Right atrium auricular region (tissue), 2 donors: ENCODE data around the gene ADAMTS4. TPM values are rescaled to one million over a fixed set of nuclear protein-coding genes. Genes with fewer than 3 reads are reported as not detected.

Experiments used
- DNase-seq: peaks from one replicate; pipeline ENCODE4 v3.0.0-alpha.2; 2019; ENCODE audit warnings: low spot score
- H3K27ac ChIP-seq, 2 donors: fragments of 200-600 bp; sonication (generic); 1 replicate in 1 of 2; 2 replicates in 1 of 2; pipeline ENCODE4 v1.5.1; 2016 to 2019
- H3K27me3 ChIP-seq, 2 donors: fragments of 200-600 bp; sonication (generic); one replicate each; pipeline versions ENCODE4 v1.5.1 to v1.6.0; 2017 to 2019
- H3K36me3 ChIP-seq: fragments of 200-600 bp; sonication (generic); one replicate; pipeline ENCODE4 v1.5.1; 2016
- H3K4me1 ChIP-seq, 2 donors: fragments of 200-600 bp; sonication (generic); one replicate each; pipeline versions ENCODE4 v1.5.1 to v1.6.0; 2017 to 2019
- H3K4me3 ChIP-seq, 2 donors: fragments of 200-600 bp; sonication (generic); 1 replicate in 1 of 2; 2 replicates in 1 of 2; pipeline ENCODE4 v1.5.1; 2017 to 2019; ENCODE audit warnings: mild to moderate bottlenecking in 1 of 2, moderate library complexity in 1 of 2
- H3K9me3 ChIP-seq, 2 donors: fragments of 200-600 bp; sonication (generic); one replicate each; pipeline ENCODE4 v1.5.1; 2019
- total RNA-seq, 2 donors: library from RNA; depleted of rRNA; stranded (reverse); fragments of >200 nt; gene quantifications; one replicate each; pipeline ENCODE4 v1.1.0, GENCODE V29; 2016
- TF ChIP-seq, protein P1 (sequence below), 2 donors: fragments of 200-600 bp; sonication (generic); IDR thresholded peaks; one replicate each; pipeline ENCODE4 v1.5.1; 2019; ENCODE audit warnings: antibody characterized with exemption in 2 of 2

Gene ADAMTS4
- total RNA-seq, 2 donors from 2014 or later: 12.6 to 19.5 TPM

- Histone ChIP-seq H3K9me3 (no peaks in the 10 kb centered on the region), H3K4me3 (no peak overlapping the region)
- DNase-seq: no peak
Observed at GRCh38 chr1:161199506-161200139, 769 bp upstream of the ADAMTS4 start.

GRCh38 chr1:161198194-161198896 is 509 bp downstream of the ADAMTS4 start:
- H3K9me3 ChIP-seq: no peaks in the 10 kb centered on the region
- H3K4me1 ChIP-seq: peaks cover 0 to 79% of the 10 kb centered on the region in 2 donors
- H3K27ac ChIP-seq: peak overlapping the region; percentile 93 to 99
- H3K4me3 ChIP-seq: peak overlapping the region; percentile 48 to 55
- H3K36me3 ChIP-seq: peaks cover 29% of the 10 kb centered on the region
- TF ChIP-seq, protein P1, sequence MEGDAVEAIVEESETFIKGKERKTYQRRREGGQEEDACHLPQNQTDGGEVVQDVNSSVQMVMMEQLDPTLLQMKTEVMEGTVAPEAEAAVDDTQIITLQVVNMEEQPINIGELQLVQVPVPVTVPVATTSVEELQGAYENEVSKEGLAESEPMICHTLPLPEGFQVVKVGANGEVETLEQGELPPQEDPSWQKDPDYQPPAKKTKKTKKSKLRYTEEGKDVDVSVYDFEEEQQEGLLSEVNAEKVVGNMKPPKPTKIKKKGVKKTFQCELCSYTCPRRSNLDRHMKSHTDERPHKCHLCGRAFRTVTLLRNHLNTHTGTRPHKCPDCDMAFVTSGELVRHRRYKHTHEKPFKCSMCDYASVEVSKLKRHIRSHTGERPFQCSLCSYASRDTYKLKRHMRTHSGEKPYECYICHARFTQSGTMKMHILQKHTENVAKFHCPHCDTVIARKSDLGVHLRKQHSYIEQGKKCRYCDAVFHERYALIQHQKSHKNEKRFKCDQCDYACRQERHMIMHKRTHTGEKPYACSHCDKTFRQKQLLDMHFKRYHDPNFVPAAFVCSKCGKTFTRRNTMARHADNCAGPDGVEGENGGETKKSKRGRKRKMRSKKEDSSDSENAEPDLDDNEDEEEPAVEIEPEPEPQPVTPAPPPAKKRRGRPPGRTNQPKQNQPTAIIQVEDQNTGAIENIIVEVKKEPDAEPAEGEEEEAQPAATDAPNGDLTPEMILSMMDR (IDR thresholded peaks at IDR 0.05): no peak
- H3K27me3 ChIP-seq: no peaks in the 10 kb centered on the region
- DNase-seq: no peak

More at GRCh38 chr1:161199506-161200139, 769 bp upstream of the ADAMTS4 start:
- Histone ChIP-seq H3K27ac (peak overlapping the region; percentile 93 to 99), H3K36me3 (peaks cover 19% of the 10 kb centered on the region), H3K4me1 (peaks cover 0 to 84% of the 10 kb centered on the region in 2 donors), H3K27me3 (no peaks in the 10 kb centered on the region)
- TF ChIP-seq, protein P1 (IDR thresholded peaks at IDR 0.05): no peak

DNA sequence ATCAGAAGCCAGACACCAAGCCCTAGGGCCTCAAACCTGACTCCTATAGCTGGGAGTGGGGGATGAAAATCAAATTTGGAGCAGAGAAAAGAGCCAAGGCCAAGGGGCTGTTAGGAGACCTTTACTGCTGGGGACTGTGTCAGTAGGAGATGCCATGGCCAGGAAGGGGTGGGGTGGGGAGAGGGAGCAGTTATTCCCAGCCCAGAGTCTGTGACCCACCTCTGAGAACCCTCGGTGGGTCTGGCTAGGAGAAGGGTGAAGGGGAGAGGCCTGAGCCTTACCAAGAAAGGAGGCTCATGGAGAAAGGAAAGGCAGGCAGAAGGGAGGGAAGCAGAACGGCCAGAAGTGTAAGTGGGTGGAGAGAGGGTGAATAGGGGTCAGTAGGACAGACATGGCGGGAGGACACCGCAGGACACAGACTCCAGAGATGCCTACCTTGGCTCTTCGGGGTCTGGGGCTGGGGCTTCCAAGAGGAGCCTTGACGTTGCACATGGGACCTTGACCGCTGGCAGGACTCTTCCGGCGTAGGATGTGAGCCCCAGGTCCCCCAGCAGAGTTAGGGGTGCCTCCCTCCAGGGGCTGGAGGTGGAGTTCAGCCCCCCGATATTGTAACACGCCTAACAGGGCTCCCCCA is 1.2 kb downstream of the ADAMTS4 start:
- Histone ChIP-seq H3K4me1 (peaks cover 0 to 79% of the 10 kb centered on the region in 2 donors), H3K27me3 (no peaks in the 10 kb centered on the region), H3K27ac (peak overlapping the region; percentile 93 to 99), H3K9me3 (no peaks in the 10 kb centered on the region), H3K4me3 (peak overlapping the region; percentile 48 to 55), H3K36me3 (peaks cover 30% of the 10 kb centered on the region)
- TF ChIP-seq, protein P1 (IDR thresholded peaks at IDR 0.05): no peak
- DNase-seq: no peak

GRCh38 chr1:161196521-161197451 is 2.1 kb downstream of the ADAMTS4 start:
- peak overlapping the region; percentile 93 to 99 for H3K27ac ChIP-seq
- peaks cover 33% of the 10 kb centered on the region for H3K36me3 ChIP-seq
- no peak for DNase-seq
- H3K4me3 ChIP-seq: peak overlapping the region; percentile 48 to 55
- no peaks in the 10 kb centered on the region for H3K27me3 ChIP-seq
- H3K9me3 ChIP-seq: no peaks in the 10 kb centered on the region
- H3K4me1 ChIP-seq: peaks cover 0 to 84% of the 10 kb centered on the region in 2 donors
- TF ChIP-seq, protein P1 (IDR thresholded peaks at IDR 0.05): no peak

DNA sequence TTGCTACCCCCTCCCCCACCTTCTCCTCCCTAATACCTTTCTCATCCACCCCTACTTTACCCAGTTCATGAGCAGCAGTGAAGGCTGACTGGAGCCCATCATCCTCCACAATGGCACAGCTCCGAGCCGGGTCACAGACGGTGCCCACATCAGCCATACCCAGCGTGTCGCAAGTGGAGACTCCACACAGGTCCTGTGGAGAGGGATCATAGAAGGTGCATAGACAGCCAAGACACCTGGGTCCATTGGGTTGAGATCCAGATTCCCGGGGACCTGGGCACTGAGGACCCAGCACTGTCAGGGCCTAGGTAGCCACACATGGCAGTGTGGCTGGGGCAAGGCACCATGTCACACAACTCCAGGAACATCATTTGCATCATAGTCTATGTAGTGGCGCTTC is 2.7 kb downstream of the ADAMTS4 start:
- no peaks in the 10 kb centered on the region for H3K27me3 ChIP-seq
- H3K4me1 ChIP-seq: peaks cover 0 to 78% of the 10 kb centered on the region in 2 donors
- H3K4me3 ChIP-seq: peak overlapping the region; percentile 48 to 55
- no peak for DNase-seq
- peaks cover 40% of the 10 kb centered on the region for H3K36me3 ChIP-seq
- peak overlapping the region; percentile 93 to 99 for H3K27ac ChIP-seq
- TF ChIP-seq, protein P1 (IDR thresholded peaks at IDR 0.05): no peak
- no peaks in the 10 kb centered on the region for H3K9me3 ChIP-seq
